HEK293T (cell line): ENCODE results near the gene DAND5.

ENCODE experiments used
- ELF4 ChIP-seq: fragments of 450-650 bp; IDR thresholded peaks from 2 replicates; pipeline ENCODE4 v1.6.1; 2017; ENCODE audit warnings: antibody characterized with exemption
- FOXK2 ChIP-seq: fragments of 450-650 bp; IDR thresholded peaks from 2 replicates; pipeline ENCODE4 v1.6.1; 2016; ENCODE audit warnings: mild to moderate bottlenecking
- FOXM1 ChIP-seq: fragments of 450-650 bp; IDR thresholded peaks from 2 replicates; pipeline ENCODE4 v1.6.1; 2017; ENCODE audit warnings: mild to moderate bottlenecking, borderline replicate concordance
- LEF1 ChIP-seq: fragments of 450-650 bp; IDR thresholded peaks from 2 replicates; pipeline ENCODE4 v1.6.1; 2017; ENCODE audit warnings: mild to moderate bottlenecking, borderline replicate concordance
- NFRKB ChIP-seq: fragments of 450-650 bp; IDR thresholded peaks from 2 replicates; pipeline ENCODE4 v1.6.1; 2016; ENCODE audit warnings: mild to moderate bottlenecking, moderate library complexity
- SP1 ChIP-seq: fragments of 450-650 bp; IDR thresholded peaks from 2 replicates; pipeline ENCODE4 v1.6.1; 2017

- TF ChIP-seq SP1 (no peak), NFRKB (no peak), FOXM1 (no peak), LEF1 (no peak), FOXK2 (no peak), ELF4 (no peak)
Measured at GRCh38 chr19:12953138-12953798, 16.1 kb upstream of the DAND5 start.
